ENCODE measurements around the gene TENM3.

Gene TENM3

GRCh38 chr4:182343453-182343852, 100.3 kb downstream of the TENM3 start:
- no peak for TF ChIP-seq CTCF (IDR thresholded peaks at IDR 0.05; ENCODE audit: low read depth, low read length, missing control alignments)
- no peak for DNase-seq (ENCODE audit: extremely low read depth, low read depth)
- H3K4me3 ChIP-seq (replicated peaks; ENCODE audit: low read depth, low read length), result no peak overlapping the region

GRCh38 chr4:182344968-182345367, 101.8 kb downstream of the TENM3 start:
- no peak overlapping the region for H3K4me3 ChIP-seq (replicated peaks; ENCODE audit: low read depth, low read length)
- no peak for TF ChIP-seq CTCF (IDR thresholded peaks at IDR 0.05; ENCODE audit: low read depth, low read length, missing control alignments)
- no peak for DNase-seq (ENCODE audit: extremely low read depth, low read depth)

GRCh38 chr4:182346250-182346649, 103.0 kb downstream of the TENM3 start:
- TF ChIP-seq CTCF (IDR thresholded peaks at IDR 0.05; ENCODE audit: low read depth, low read length, missing control alignments), result no peak

GRCh38 chr4:182346675-182347375, 103.6 kb downstream of the TENM3 start:
- no peak for DNase-seq (ENCODE audit: extremely low read depth, low read depth)
- no peak overlapping the region for H3K4me3 ChIP-seq (replicated peaks; ENCODE audit: low read depth, low read length)
- TF ChIP-seq CTCF (IDR thresholded peaks at IDR 0.05; ENCODE audit: low read depth, low read length, missing control alignments), result no peak

More at GRCh38 chr4:182346250-182346649, 103.0 kb downstream of the TENM3 start:
- no peak overlapping the region for H3K4me3 ChIP-seq (replicated peaks; ENCODE audit: low read depth, low read length)
- DNase-seq (ENCODE audit: extremely low read depth, low read depth), result no peak

GRCh38 chr4:182348779-182349326, 105.7 kb downstream of the TENM3 start:
- DNase-seq (ENCODE audit: extremely low read depth, low read depth), result no peak

GRCh38 chr4:182350041-182350440, 106.8 kb downstream of the TENM3 start:
- no peak for TF ChIP-seq CTCF (IDR thresholded peaks at IDR 0.05; ENCODE audit: low read depth, low read length, missing control alignments)
- DNase-seq (ENCODE audit: extremely low read depth, low read depth), result no peak
- no peak overlapping the region for H3K4me3 ChIP-seq (replicated peaks; ENCODE audit: low read depth, low read length)

More at GRCh38 chr4:182348779-182349326, 105.7 kb downstream of the TENM3 start:
- TF ChIP-seq CTCF (IDR thresholded peaks at IDR 0.05; ENCODE audit: low read depth, low read length, missing control alignments), result no peak
- no peak overlapping the region for H3K4me3 ChIP-seq (replicated peaks; ENCODE audit: low read depth, low read length)

Data from HFF-Myc (cell line).